ENCODE data around the gene SLC38A8. TPM values are rescaled to one million over a fixed set of nuclear protein-coding genes. Genes with fewer than 3 reads are reported as not detected.

SLC38A8 gene
- total RNA-seq, 2 experiments from 2014 or later: not detected

DNA sequence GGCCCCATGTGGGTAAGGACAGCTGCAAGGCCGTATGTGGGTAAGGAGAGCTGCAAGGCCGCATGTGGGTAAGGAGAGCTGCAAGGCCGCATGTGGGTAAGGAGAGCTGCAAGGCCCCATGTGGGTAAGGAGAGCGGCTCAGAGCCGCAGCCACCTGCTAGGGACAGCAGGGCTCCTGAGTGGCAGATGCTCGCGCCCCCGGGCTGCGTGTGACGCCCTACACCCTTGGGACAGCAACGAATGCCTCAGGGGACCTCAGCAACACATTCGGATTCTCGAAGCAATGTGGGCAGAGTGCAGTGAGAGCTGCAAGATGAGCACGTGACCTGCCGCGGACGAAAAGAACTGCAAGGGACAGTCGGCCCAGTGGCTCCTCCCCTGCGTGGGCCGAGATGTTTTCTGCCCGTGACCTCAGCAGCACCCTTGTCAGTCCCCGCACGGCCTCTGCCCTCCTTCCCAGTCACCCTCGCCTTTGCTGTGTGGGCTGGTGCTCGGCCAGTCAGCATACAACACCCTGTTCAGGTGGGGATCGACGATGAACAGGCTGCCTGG lies 9.6 kb upstream of the SLC38A8 start:
- no peak overlapping the region for H3K27ac ChIP-seq (ENCODE audit: low read depth in 1 of 2, low read length in 2 of 2)
- H3K9me3 ChIP-seq (ENCODE audit: control insufficient read depth in 1 of 2, insufficient read depth in 1 of 2, low read length in 2 of 2): no peaks in the 10 kb centered on the region
- POLR2A ChIA-PET: no interaction called here
- peaks cover 66% of the 10 kb centered on the region for H3K36me3 ChIP-seq (ENCODE audit: insufficient read depth, low read length)
- CTCF ChIA-PET: no interaction called here
- Mint-ChIP-seq H3K27me3 (no peaks in the 10 kb centered on the region), H3K4me3 (no peak overlapping the region), H3K9me3 (no peaks in the 10 kb centered on the region), H3K4me1 (ENCODE audit: low read depth) (no peaks in the 10 kb centered on the region), H3K27ac (no peak overlapping the region), H3K36me3 (ENCODE audit: low read depth) (peaks cover 72% of the 10 kb centered on the region)
- H3K4me3 ChIP-seq (ENCODE audit: low read length): no peak overlapping the region
- TF ChIP-seq, protein P1, sequence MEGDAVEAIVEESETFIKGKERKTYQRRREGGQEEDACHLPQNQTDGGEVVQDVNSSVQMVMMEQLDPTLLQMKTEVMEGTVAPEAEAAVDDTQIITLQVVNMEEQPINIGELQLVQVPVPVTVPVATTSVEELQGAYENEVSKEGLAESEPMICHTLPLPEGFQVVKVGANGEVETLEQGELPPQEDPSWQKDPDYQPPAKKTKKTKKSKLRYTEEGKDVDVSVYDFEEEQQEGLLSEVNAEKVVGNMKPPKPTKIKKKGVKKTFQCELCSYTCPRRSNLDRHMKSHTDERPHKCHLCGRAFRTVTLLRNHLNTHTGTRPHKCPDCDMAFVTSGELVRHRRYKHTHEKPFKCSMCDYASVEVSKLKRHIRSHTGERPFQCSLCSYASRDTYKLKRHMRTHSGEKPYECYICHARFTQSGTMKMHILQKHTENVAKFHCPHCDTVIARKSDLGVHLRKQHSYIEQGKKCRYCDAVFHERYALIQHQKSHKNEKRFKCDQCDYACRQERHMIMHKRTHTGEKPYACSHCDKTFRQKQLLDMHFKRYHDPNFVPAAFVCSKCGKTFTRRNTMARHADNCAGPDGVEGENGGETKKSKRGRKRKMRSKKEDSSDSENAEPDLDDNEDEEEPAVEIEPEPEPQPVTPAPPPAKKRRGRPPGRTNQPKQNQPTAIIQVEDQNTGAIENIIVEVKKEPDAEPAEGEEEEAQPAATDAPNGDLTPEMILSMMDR (IDR thresholded peaks at IDR 0.05): no peak
- intact Hi-C loops (cut with DNase I, micrococcal nuclease): no loop called here
- ATAC-seq (ENCODE audit: poor library complexity) (no peak), DNase-seq (peak in 1 of 14 experiments; percentile 12)
- H3K4me1 ChIP-seq (ENCODE audit: insufficient read depth, low read length): no peaks in the 10 kb centered on the region
- no peaks in the 10 kb centered on the region for H3K27me3 ChIP-seq (ENCODE audit: control insufficient read depth in 1 of 2, insufficient read depth in 2 of 2, low read length in 2 of 2)

DNA sequence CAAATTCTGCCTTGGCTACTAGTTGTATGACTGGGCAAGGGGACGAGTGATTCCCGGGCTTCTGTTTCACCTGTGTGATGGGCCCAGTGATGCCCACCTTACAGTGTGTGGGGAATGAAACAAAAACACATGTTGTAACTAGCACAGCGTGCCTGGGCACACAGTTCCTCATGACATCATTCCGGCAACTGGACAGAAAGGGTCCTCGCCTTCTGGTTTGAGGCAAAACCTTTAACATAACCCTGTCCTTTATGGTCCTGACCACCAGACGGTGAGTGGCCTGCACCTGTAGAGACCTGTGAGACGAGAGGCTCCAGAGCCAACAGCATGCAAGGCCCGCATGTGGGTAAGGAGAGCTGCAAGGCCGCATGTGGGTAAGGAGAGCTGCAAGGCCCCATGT lies 7.7 kb upstream of the SLC38A8 start:
- peaks cover 48% of the 10 kb centered on the region for H3K36me3 ChIP-seq (ENCODE audit: insufficient read depth, low read length)
- DNase-seq (no peak), ATAC-seq (ENCODE audit: poor library complexity) (no peak)
- CTCF ChIA-PET: no interaction called here
- H3K27me3 ChIP-seq (ENCODE audit: control insufficient read depth in 1 of 2, insufficient read depth in 2 of 2, low read length in 2 of 2): no peaks in the 10 kb centered on the region
- no peaks in the 10 kb centered on the region for H3K9me3 ChIP-seq (ENCODE audit: control insufficient read depth in 1 of 2, insufficient read depth in 1 of 2, low read length in 2 of 2)
- Mint-ChIP-seq H3K9me3 (no peaks in the 10 kb centered on the region), H3K27me3 (no peaks in the 10 kb centered on the region), H3K36me3 (ENCODE audit: low read depth) (peaks cover 54% of the 10 kb centered on the region), H3K27ac (no peak overlapping the region), H3K4me3 (no peak overlapping the region), H3K4me1 (ENCODE audit: low read depth) (no peaks in the 10 kb centered on the region)
- no peak overlapping the region for H3K27ac ChIP-seq (ENCODE audit: low read depth in 1 of 2, low read length in 2 of 2)
- POLR2A ChIA-PET: no interaction called here
- intact Hi-C loops (cut with DNase I, micrococcal nuclease): no loop called here
- no peaks in the 10 kb centered on the region for H3K4me1 ChIP-seq (ENCODE audit: insufficient read depth, low read length)
- TF ChIP-seq, protein P1 (IDR thresholded peaks at IDR 0.05): no peak
- no peak overlapping the region for H3K4me3 ChIP-seq (ENCODE audit: low read length)

DNA sequence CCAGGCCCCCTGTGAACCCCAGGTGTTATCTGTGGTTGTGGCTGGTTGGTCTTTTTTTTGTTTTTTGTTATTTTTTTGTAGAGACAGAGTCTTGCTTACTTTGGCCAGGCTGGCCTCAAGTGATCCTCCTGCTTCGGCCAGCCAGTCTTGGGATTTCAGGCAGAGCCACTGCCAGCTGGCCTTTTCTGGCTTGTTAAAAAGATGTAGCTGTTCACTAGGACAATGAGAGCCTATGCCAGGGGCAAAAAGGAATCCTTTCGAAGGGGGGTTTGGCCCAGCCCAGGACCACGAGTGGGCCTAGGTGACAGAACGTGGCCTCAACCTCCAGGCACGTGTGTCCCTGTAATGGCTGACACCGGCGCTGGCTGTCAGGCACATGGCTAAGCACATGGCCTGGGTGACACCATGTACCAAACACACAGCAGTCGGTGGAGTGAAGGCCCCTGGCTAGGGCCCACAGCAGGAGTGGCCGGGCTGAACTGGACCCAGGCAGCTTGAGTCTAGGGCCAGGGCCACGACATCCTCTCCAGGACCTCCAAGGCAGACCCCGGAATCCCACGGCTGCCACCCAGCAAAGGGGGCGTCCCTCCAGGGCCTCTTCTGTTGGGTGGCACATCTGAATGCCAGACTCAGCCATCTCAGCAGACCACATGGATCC lies 6.9 kb upstream of the SLC38A8 start:
- Histone ChIP-seq H3K36me3 (ENCODE audit: insufficient read depth, low read length) (peaks cover 41% of the 10 kb centered on the region), H3K4me1 (ENCODE audit: insufficient read depth, low read length) (no peaks in the 10 kb centered on the region), H3K27me3 (ENCODE audit: control insufficient read depth in 1 of 2, insufficient read depth in 2 of 2, low read length in 2 of 2) (peaks cover 0 to 1% of the 10 kb centered on the region in 2 experiments), H3K27ac (ENCODE audit: low read depth in 1 of 2, low read length in 2 of 2) (no peak overlapping the region), H3K4me3 (ENCODE audit: low read length) (no peak overlapping the region), H3K9me3 (ENCODE audit: control insufficient read depth in 1 of 2, insufficient read depth in 1 of 2, low read length in 2 of 2) (no peaks in the 10 kb centered on the region)
- Mint-ChIP-seq H3K36me3 (ENCODE audit: low read depth) (peaks cover 46% of the 10 kb centered on the region), H3K27me3 (peaks cover under 1% of the 10 kb centered on the region), H3K27ac (no peak overlapping the region), H3K4me3 (no peak overlapping the region), H3K4me1 (ENCODE audit: low read depth) (no peaks in the 10 kb centered on the region), H3K9me3 (no peaks in the 10 kb centered on the region)
- TF ChIP-seq, protein P1 (IDR thresholded peaks at IDR 0.05): no peak
- CTCF ChIA-PET: no interaction called here
- ATAC-seq (ENCODE audit: poor library complexity): no peak
- no peak for DNase-seq
- intact Hi-C loops (cut with DNase I, micrococcal nuclease): no loop called here
- POLR2A ChIA-PET: no interaction called here

Measured in CD4-positive, alpha-beta T cell (primary cell).